ENCODE data around the gene TSC1.

Gene TSC1

DNA sequence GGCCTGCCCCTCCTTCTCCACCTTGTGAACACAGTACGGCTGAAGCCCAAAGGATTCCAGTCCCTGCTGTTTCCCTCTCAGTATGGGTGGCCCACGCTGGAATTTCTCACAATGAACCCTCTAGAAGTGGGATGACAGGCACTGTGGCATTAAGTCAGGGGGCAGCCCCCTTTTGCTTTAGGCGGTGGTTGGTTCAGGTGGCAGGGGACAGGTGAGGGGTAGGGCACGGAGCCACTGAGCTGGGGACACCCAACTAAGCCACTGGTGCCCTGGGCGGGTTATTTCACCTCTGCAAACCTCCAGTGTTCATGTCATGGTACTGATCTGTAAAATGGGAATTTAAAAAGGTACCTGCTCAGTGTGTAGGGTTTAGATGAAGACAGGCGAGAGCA lies 58.1 kb downstream of the TSC1 start:
- DNase-seq: no peak

GRCh38 chr9:132885720-132886333 lies 58.6 kb downstream of the TSC1 start:
- peak; percentile 60 for DNase-seq

DNA sequence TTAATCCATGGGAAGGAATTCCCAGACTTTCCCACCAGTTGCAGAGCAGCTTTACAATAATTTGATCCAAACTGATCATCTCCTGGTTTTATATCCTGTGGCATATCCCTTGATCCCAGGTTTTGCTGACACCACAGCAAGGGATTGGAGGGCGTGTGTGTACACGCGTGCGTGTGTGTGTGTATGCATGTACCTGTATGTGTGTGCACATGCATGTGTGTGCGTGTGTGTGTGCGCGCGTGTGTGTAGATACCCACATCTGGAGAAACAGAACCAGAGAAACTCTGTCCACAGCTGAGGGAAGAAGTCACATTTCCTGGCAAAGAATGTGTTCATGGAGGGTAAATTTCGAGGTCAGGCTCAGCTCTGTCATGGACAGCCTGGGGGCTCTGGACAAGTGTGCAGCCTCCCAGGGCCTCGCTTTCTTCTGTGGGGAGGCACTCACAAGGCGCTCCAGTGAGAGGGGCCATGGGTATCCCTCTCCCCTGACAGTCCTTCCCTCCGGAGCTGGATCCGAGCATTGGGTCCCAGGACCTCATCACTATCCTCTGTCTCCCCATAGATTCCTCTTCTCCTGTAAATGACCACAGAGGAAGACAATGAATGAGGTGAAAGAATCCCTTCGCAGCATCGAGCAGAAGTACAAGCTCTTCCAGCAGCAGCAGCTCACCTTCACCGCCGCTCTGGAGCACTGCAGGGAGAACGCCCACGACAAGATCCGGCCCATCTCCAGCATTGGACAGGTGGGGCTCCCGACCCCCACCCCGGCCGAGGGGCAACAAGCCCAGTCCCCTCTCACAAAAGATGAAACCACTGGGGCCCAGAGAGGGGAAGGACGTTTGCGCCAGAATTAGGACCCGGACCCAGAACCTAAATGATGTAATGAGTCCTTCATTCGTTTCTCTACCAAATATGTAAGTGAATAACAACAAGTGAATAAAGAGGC lies 60.8 kb downstream of the TSC1 start:
- no peak for DNase-seq

DNA sequence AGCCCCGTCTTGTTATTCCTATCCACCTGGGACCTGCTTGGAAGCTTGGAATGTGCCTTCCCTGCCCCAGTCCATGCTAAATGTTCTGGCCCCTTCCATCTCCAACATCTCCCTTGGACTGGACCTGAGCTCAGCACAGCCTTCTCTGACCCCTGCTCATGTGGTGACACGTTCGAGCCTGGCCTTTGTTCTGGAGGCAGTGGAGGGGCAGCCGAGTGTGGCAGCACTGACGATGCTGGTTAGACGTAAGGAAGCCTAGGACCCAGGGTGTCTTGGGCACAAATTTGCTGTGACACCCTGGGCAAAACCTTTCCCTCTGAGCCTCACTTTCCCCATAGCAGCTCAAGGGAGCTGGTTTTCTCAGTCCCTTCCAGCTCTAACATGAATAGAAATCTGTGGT lies 61.8 kb downstream of the TSC1 start:
- no peak for DNase-seq

- DNase-seq: no peak
Measured at GRCh38 chr9:132881826-132882225, 62.6 kb downstream of the TSC1 start.

DNA sequence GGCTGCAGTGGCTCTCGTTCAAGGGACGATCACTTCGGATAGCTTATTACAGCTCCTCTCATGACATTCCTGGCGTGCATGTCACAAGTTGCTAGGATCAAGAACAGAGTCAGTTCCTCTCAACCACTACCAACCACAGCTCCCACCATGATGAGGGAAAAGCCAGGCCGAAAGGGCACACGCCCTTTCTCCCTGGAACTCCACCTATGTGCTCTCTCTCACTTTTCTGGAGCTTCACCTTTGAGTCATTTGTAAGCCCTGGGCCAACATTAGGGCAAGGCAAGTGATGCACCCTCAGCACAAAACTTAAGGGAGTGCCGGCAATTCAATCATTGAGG lies 64.1 kb downstream of the TSC1 start:
- no peak for DNase-seq

DNA sequence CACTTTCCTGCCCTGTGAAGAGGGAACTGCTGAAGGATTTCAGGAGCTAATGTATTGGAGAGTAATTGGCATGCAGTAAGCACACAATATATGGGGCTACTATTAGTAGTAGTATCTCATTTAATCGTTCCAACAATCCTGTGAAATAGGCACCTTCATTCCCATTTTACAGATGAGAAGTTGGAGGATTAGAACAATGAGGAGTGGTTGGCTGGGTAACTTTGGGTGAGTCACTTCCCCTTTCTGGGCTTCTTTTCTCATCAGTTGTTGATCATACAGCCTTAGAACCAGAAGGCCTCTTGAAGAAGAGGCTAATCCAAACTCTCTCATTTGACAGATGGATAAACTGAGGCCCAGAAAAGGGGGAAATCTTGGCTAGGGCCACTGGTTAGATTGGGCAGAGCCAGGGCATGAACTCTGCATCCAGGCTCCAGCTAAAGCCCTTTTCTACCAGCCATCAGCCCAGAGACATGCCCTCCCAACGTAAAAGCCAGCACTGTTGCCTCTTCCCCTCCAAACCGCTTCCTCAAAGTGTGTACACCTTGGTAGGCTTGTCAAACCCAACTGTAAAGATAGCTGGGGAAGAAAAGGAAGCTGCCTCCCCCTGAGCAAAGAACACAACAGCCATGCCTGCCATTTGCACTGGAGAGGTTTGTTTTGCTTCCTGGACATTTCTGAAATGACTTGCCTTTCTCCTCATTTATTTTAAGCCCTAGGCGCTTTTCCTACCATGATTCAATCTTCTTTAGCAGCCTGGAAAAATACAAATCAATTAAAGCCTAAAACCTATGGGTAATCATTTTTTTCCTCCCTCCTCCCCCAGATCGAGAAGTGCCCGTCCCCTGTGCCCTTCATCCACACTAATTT lies 64.7 kb downstream of the TSC1 start:
- DNase-seq: no peak

DNA sequence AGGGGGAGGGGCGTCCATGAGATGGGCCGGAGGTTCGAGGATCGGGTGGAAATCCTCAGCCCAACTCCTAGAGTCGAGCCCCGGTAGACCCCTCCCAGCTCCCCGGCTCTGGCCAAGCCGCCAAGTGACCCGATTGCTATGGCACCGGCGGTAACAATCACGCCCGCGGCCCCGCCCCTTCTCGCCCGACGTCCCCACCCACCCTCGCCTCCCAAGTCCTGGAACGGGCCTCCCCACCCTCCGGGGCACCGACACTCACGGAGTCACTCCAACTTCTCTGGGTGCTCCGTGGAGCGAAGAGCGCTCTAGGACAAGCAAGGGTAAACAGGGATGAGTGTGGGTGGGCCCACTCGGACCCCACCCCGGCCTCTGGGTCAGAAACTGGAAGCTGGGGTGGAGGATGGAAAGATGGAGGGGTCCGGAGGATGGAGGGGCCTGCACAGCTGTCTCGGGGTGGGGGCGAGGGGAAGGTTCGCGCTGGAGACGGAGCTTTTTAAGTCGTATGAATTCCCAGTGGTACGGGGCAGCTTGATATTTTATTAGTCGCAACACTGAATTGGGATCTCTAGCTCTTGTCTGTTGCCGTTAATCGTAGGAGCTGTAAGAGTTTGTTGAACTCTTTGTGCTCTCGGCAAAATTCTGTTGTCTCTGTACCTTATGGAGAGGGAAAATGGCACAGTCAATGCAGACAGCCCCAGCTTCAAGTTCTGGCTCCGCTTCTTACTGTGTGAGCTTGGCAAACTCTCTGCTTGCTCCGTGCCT lies 65.5 kb downstream of the TSC1 start, which contains the start of gene SPACA9:
Gene SPACA9, plus strand, starts transcription at position 204 of the 762 bp plus-strand sequence. CDS start 5,050 bp downstream, outside the sequence.
- peak; percentile 9 for DNase-seq

GRCh38 chr9:132877824-132878694 lies 66.4 kb downstream of the TSC1 start, which contains the start of gene AK8:
TSS of gene AK8 (minus strand) at chr9:132878284. CDS start at chr9:132878255, 29 bp downstream.
- DNase-seq: peak; percentile 35

DNA sequence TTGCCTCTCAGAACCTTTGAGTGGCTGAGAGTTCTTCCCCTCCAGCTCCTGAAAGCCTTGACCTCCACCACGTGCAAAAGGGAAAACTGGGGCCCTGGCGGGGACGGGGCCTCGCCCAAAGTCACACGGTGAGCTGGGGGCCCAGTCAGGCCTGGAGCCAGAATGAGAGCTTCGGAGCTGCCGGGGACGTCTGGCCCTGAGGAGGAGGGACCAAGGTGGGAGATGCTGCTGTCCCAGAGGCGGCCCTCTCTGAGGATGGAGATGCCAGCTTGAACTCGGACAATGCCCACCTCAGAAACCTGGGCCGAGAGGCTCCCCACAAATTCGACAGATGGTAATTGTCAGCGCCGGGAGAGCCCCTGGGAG lies 67.0 kb downstream of the TSC1 start:
- no peak for DNase-seq

GRCh38 chr9:132876849-132877248 lies 67.6 kb downstream of the TSC1 start:
- no peak for DNase-seq

- no peak for DNase-seq
Measured at GRCh38 chr9:132875159-132875558, 69.3 kb downstream of the TSC1 start.

DNA sequence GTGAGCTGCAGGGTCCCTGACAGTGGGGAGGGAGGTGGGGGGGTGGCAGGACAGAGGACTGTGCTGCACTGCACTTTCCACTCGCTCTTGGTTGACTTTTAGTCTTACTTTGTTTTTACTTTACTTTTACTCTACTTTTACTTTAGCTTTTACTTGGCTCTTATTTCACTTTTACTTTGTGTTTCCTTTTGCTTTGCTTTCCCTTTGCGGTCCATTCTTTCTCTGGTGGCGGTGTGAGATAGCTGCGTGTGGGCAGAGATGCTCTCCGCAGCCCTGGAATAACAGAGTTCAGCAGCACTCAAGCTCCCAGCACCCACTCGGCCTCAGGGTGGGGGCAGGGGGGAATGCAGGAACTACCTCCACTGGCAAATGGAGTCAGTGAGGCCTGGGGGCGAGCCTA lies 71.0 kb downstream of the TSC1 start:
- no peak for DNase-seq

- no peak for DNase-seq
Measured at GRCh38 chr9:132869266-132869665, 75.2 kb downstream of the TSC1 start.

DNA sequence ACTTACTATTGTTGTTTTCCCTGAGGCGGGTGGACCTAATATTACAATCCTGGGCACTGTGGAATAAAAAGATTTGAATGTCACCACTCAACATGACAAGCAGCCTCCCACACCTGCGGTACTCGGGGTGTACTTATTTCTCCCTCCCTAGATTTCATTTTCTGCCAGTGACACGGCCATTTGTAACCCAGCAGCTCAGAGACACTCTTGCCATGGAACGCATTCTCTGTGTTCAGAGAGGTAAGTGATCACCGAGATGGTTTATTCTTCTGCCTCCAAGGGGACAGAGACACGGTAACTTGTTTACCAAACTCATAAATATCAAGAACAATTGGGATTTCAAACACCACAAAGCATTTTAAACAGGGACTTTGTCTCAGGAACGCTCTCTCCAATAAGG lies 77.5 kb downstream of the TSC1 start:
- no peak for DNase-seq

- DNase-seq: no peak
Measured at GRCh38 chr9:132864691-132865090, 79.7 kb downstream of the TSC1 start.

DNA sequence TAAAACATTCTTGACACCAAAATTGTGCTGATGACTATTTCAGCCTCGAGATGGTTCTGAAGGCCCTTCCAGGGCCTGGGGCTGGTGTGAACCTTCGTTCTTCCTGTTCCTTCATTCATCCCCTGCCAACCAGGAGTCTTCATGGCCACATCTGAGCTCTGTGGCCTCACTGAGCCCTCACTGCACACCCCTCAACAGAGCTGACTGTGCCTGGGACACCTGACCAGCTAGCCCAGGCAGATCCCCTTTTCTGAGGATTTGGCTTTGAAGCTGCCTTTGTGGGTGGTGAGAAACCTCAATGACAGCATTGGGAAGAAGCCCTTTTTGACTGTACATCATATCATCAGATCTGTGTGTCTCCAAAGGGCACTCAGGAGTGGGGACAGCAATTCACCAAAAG lies 80.1 kb downstream of the TSC1 start:
- no peak for DNase-seq

DNA sequence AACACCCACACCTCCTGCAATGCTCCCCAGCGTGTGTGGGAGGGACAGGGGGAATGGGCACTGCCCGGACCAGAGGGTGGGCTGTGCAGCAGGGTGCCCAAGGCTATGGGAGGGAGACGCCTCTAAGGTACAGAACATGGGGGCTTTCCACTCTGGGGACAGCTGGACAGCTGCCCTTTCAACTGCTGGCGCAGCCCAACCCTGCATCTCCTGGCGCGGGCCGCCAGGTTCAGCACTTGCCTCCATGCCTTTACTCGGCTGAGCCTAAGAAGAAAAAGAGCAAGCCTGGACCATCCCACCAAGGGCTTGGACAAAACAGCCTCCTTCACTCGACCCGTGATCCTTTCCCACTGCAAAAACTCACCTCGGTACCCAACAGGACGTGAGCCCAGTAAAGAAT lies 81.3 kb downstream of the TSC1 start:
- no peak for DNase-seq

GRCh38 chr9:132862533-132862932 lies 81.9 kb downstream of the TSC1 start:
- DNase-seq: no peak

DNA sequence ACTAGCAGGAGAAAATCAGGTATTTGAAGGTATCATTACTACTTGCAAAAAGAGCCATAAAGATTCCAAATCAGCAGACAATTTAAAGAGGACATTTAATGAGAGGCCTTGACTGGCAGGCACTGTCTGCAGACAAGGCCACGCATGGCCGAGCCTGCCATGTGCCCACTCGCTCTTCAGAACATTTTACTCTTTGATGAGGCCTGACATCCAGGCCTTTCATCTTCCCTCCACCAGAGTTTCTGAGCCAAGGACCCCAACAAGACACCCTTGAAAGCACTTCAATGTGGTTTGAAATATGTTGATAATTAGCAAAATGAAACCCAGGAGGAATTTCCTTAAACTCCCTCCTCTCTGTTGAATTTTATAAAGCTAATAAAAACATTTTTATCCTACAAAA lies 82.8 kb downstream of the TSC1 start:
- no peak for DNase-seq

DNA sequence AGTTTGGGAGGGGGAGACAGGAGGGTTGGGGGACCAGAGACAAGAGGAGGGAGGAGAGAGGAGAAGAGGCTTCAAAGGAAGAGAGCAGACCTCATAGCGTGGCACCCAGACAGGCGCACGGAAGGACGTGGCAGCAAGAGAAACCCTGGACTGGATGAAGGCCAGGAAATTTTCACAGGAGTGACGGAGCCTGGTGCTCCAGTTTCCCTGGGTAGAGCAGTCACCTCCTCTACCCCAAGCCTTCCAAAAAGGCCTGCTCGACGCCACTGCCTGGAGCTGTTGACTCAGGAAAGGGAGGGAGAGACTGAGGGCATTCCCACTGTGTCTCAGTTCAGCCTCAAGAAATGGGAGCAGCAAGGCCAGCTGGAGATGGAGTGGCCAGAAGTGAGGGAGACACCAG lies 85.7 kb downstream of the TSC1 start:
- no peak for DNase-seq
